Prostate gland (tissue), 2 donors: Measurements from ENCODE around the gene SPINK9.

Source experiments
- POLR2A ChIP-seq: fragments of 450-650 bp; IDR thresholded peaks from one replicate; pipeline ENCODE4 v1.6.1; 2016; ENCODE audit warnings: antibody characterized with exemption, mild to moderate bottlenecking
- POLR2AphosphoS5 ChIP-seq: sonication (generic); formaldehyde crosslinking; IDR thresholded peaks from one replicate; pipeline ENCODE4 v1.6.1; 2017; ENCODE audit warnings: antibody characterized with exemption
- TF ChIP-seq, protein P1 (sequence below), 4 experiments: fragments of 200-600 bp in 2 of 4; fragments of 450-650 bp in 2 of 4; sonication (generic) in 2 of 4; IDR thresholded peaks; 1 replicate in 3 of 4; 2 replicates in 1 of 4; pipeline ENCODE4 v1.5.1; 2016 to 2019; ENCODE audit warnings: antibody characterized with exemption in 4 of 4, mild to moderate bottlenecking in 2 of 4, moderate library complexity in 2 of 4

- TF ChIP-seq POLR2A (no peak), POLR2AphosphoS5 (no peak)
- TF ChIP-seq, protein P1, sequence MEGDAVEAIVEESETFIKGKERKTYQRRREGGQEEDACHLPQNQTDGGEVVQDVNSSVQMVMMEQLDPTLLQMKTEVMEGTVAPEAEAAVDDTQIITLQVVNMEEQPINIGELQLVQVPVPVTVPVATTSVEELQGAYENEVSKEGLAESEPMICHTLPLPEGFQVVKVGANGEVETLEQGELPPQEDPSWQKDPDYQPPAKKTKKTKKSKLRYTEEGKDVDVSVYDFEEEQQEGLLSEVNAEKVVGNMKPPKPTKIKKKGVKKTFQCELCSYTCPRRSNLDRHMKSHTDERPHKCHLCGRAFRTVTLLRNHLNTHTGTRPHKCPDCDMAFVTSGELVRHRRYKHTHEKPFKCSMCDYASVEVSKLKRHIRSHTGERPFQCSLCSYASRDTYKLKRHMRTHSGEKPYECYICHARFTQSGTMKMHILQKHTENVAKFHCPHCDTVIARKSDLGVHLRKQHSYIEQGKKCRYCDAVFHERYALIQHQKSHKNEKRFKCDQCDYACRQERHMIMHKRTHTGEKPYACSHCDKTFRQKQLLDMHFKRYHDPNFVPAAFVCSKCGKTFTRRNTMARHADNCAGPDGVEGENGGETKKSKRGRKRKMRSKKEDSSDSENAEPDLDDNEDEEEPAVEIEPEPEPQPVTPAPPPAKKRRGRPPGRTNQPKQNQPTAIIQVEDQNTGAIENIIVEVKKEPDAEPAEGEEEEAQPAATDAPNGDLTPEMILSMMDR (IDR thresholded peaks at IDR 0.05) = no peak
Observed at GRCh38 chr5:148306446-148306845, 28.9 kb upstream of the SPINK9 start.
